Psoas muscle (tissue), 8 donors: ENCODE results near the gene PITHD1. TPM values are rescaled to one million over a fixed set of nuclear protein-coding genes. Genes with fewer than 3 reads are reported as not detected.
"Not testable (repeated sequence)": the region's sequence is repeated elsewhere in the genome, so short reads cannot be mapped to it uniquely, and the experiment has no call there.

Source experiments
- ATAC-seq, 4 donors: fragments of 200-7000 bp; cut with Tn5 transposase; one replicate each; pipeline ENCODE4 v1.9.1; 2020; ENCODE audit warnings: moderate library complexity in 3 of 4, mild to moderate bottlenecking in 2 of 4
- DNase-seq, 2 donors: peaks; one replicate each; pipeline ENCODE4 v3.0.0-alpha.2; 2020
- H3K27ac ChIP-seq: fragments of 200-600 bp; one replicate; pipeline ENCODE4 v1.8.0; 2022
- H3K27me3 ChIP-seq, 3 donors: fragments of 200-600 bp in 1 of 3; one replicate each; pipeline versions ENCODE4 v1.6.1 to v1.8.0; 2013 to 2022; ENCODE audit warnings: low read length in 2 of 3, mild to moderate bottlenecking in 2 of 3, moderate library complexity in 1 of 3; ENCODE audit not compliant: insufficient read depth in 3 of 3
- H3K36me3 ChIP-seq, 2 donors: fragments of 200-600 bp in 1 of 2; one replicate each; pipeline versions ENCODE4 v1.6.1 to v1.8.0; 2013 to 2022; ENCODE audit warnings: low read depth in 1 of 2, mild to moderate bottlenecking in 1 of 2, moderate library complexity in 1 of 2; ENCODE audit not compliant: insufficient read depth in 1 of 2
- H3K4me1 ChIP-seq: fragments of 200-600 bp; one replicate; pipeline ENCODE4 v1.8.0; 2022
- H3K4me3 ChIP-seq: fragments of 200-600 bp; one replicate; pipeline ENCODE4 v1.8.0; 2022; ENCODE audit warnings: mild to moderate bottlenecking
- H3K9me3 ChIP-seq: fragments of 200-600 bp; one replicate; pipeline ENCODE4 v1.8.0; 2022
- WGBS, 3 donors: extraction: QIAGEN DNeasy Blood & Tissue Kit; methylation state at CpG; one replicate each; pipeline versions ENCODE4 v1.1.6 to v1.1.7; 2013; 5-methylcytosine and 5-hydroxymethylcytosine counted together
- intact Hi-C, 2 donors: fragments of 100-400 bp; cut with DNase I; formaldehyde crosslinking; loops; one replicate each; pipeline versions ENCODE4 v1.11.0 to v1.14.2; 2022
- polyA plus RNA-seq, 3 donors: library from polyadenylated mRNA; stranded (reverse); fragments of 200-250 nt; gene quantifications; one replicate each; pipeline ENCODE4 v1.2.3, GENCODE V29; 2013
- total RNA-seq, 4 donors: library from RNA; stranded (reverse); fragmentation: NEBNext Ultra II Directional in 2 of 4; extraction: Animal tissue kit (Norgen Biotek cat#: 25700) in 2 of 4; gene quantifications; one replicate each; pipeline versions ENCODE4 v1.2.1 to v1.2.4, GENCODE V29; 2021 to 2023
- TF ChIP-seq, protein P1 (sequence below): fragments of 200-600 bp; IDR thresholded peaks from one replicate; pipeline ENCODE4 v1.8.0; 2022; ENCODE audit warnings: antibody characterized with exemption
- donor health status: healthy with polysubstance abuse.
- donor health status: DM: no; HTN: no; CAD: no; lungs with moderate emphysema.
- donor health status: Bipolar disorder and iron deficiency.
- donor health status: healthy.
- donor health status: DM: yes; HTN: yes; CAD: no.
- donor health status: DM: no; HTN: no; CAD: no.
- donor health status: DM: no; HTN: no; CAD: no.
- donor health status: DM: yes; HTN: yes; CAD: no.

PITHD1 gene
- total and polyA plus RNA-seq, 7 donors: 45.2 to 162 (median 67.5) TPM

GRCh38 chr1:23779826-23780371, 1.7 kb downstream of the PITHD1 start:
- peak overlapping the region; percentile 92 for H3K27ac ChIP-seq
- TF ChIP-seq, protein P1, sequence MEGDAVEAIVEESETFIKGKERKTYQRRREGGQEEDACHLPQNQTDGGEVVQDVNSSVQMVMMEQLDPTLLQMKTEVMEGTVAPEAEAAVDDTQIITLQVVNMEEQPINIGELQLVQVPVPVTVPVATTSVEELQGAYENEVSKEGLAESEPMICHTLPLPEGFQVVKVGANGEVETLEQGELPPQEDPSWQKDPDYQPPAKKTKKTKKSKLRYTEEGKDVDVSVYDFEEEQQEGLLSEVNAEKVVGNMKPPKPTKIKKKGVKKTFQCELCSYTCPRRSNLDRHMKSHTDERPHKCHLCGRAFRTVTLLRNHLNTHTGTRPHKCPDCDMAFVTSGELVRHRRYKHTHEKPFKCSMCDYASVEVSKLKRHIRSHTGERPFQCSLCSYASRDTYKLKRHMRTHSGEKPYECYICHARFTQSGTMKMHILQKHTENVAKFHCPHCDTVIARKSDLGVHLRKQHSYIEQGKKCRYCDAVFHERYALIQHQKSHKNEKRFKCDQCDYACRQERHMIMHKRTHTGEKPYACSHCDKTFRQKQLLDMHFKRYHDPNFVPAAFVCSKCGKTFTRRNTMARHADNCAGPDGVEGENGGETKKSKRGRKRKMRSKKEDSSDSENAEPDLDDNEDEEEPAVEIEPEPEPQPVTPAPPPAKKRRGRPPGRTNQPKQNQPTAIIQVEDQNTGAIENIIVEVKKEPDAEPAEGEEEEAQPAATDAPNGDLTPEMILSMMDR: no peak
- intact Hi-C loops: loop anchor here in 1 of 2 donors (5.0 kb wide), 1 partner anchor 137 kb away; no protein-coding TSS in a partner anchor

GRCh38 chr1:23783141-23783540, 4.9 kb downstream of the PITHD1 start:
- H3K27me3 ChIP-seq, intact Hi-C loops, H3K27ac ChIP-seq, ATAC-seq, H3K4me3 ChIP-seq, H3K9me3 ChIP-seq, DNase-seq: not testable (repeated sequence)
- Histone ChIP-seq H3K36me3 (peaks cover 14 to 83% of the 10 kb centered on the region in 2 donors), H3K4me1 (peaks cover 18% of the 10 kb centered on the region)
- 90 to 96% (median 95%) methylated on average over 11 of the region's 11 CpGs for WGBS, 3 donors

More at GRCh38 chr1:23779826-23780371, 1.7 kb downstream of the PITHD1 start:
- no peak for DNase-seq
- WGBS, 3 donors: 78 to 79% (median 78%) methylated on average over 3 of the region's 3 CpGs
- Histone ChIP-seq H3K9me3 (no peaks in the 10 kb centered on the region), H3K36me3 (peaks cover 8 to 50% of the 10 kb centered on the region in 2 donors), H3K4me3 (peak overlapping the region; percentile 78), H3K27me3 (no peaks in the 10 kb centered on the region), H3K4me1 (peaks cover 33% of the 10 kb centered on the region)
- no peak for ATAC-seq

GRCh38 chr1:23784846-23785245, 6.6 kb downstream of the PITHD1 start:
- intact Hi-C loops: no loop called here

DNA sequence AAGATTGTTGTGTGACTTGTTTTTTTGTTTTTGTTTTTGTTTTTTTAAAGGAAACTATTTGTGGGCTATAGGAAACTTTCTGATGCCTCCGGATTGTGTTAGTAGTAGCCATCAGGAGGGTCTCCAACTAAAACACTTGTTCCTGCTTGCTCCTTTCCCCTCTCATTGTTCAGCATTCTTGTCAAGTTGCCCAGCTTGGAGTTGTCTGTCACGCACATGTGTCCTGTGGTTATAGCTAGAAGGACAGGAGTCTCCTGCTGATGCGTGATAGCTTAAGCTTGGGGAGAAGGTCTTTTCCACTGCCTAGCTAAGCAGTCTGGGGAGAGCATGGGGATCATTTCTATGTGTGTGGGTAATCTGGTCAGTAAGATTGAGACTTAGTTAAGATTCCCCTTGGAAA, 9.5 kb downstream of the PITHD1 start:
- no peak for DNase-seq
- Histone ChIP-seq H3K4me1 (peaks cover 16% of the 10 kb centered on the region), H3K36me3 (peaks cover 9 to 59% of the 10 kb centered on the region in 2 donors), H3K4me3 (no peak overlapping the region), H3K27me3 (no peaks in the 10 kb centered on the region), H3K27ac (peak overlapping the region; percentile 19), H3K9me3 (no peaks in the 10 kb centered on the region)
- WGBS, 3 donors: 47 to 67% (median 63%) methylated on average over 3 of the region's 3 CpGs
- no peak for ATAC-seq
- TF ChIP-seq, protein P1: no peak
- intact Hi-C loops: no loop called here

More at GRCh38 chr1:23784846-23785245, 6.6 kb downstream of the PITHD1 start:
- no peaks in the 10 kb centered on the region for H3K27me3 ChIP-seq
- no peak for ATAC-seq
- TF ChIP-seq, protein P1: no peak
- WGBS, 3 donors: 77 to 86% (median 81%) methylated on average over 4 of the region's 4 CpGs
- DNase-seq: no peak
- H3K9me3 ChIP-seq: no peaks in the 10 kb centered on the region
- H3K4me3 ChIP-seq: no peak overlapping the region
- H3K27ac ChIP-seq: no peak overlapping the region
- peaks cover 8% of the 10 kb centered on the region for H3K4me1 ChIP-seq
- H3K36me3 ChIP-seq: peaks cover 14 to 86% of the 10 kb centered on the region in 2 donors

GRCh38 chr1:23788695-23789094, 10.5 kb downstream of the PITHD1 start:
- Histone ChIP-seq H3K9me3 (no peaks in the 10 kb centered on the region), H3K27ac (no peak overlapping the region), H3K4me3 (no peak overlapping the region), H3K36me3 (peaks cover 9 to 49% of the 10 kb centered on the region in 2 donors), H3K4me1 (peaks cover 21% of the 10 kb centered on the region), H3K27me3 (no peaks in the 10 kb centered on the region)
- intact Hi-C loops: no loop called here
- 88 to 97% (median 97%) methylated on average over 3 of the region's 3 CpGs for WGBS, 3 donors
- DNase-seq (no peak), ATAC-seq (no peak)
- TF ChIP-seq, protein P1: no peak
